SK-N-SH treated with all-trans-retinoic acid at 6 μM for 48 hours (cell line): ENCODE data around the gene ATG16L1.

Experiments
- ATAC-seq: fragments of 200-7000 bp; cut with Tn5 transposase; 3 replicates; pipeline ENCODE4 v1.9.1; 2020; ENCODE audit warnings: mild to moderate bottlenecking, moderate library complexity
- ARNTL ChIP-seq: fragments of 450-650 bp; formaldehyde crosslinking; IDR thresholded peaks from 2 replicates; pipeline ENCODE4 v1.5.0; 2020; ENCODE audit warnings: low read depth, mild to moderate bottlenecking, moderate library complexity, borderline replicate concordance
- BACH2 ChIP-seq: fragments of 250-450 bp; sonication (Bioruptor Pico); IDR thresholded peaks from 2 replicates; pipeline ENCODE4 v1.9.0; 2021; ENCODE audit warnings: mild to moderate bottlenecking, borderline replicate concordance
- CSDC2 ChIP-seq: fragments of 250-450 bp; sonication (Bioruptor Pico); IDR thresholded peaks from 2 replicates; pipeline ENCODE4 v1.5.0; 2020; ENCODE audit warnings: mild to moderate bottlenecking, moderate library complexity
- CSRNP3 ChIP-seq: fragments of 250-450 bp; sonication (Bioruptor Pico); IDR thresholded peaks from 2 replicates; pipeline ENCODE4 v1.5.1; 2021; ENCODE audit warnings: mild to moderate bottlenecking, moderate library complexity
- GLIS3 ChIP-seq: fragments of 250-450 bp; sonication (Bioruptor Pico); IDR thresholded peaks from 2 replicates; pipeline ENCODE4 v1.5.0; 2020; ENCODE audit warnings: mild to moderate bottlenecking, moderate library complexity
- OSR1 ChIP-seq: fragments of 250-450 bp; sonication (Bioruptor Pico); IDR thresholded peaks from 2 replicates; pipeline ENCODE4 v1.8.0; 2022; ENCODE audit warnings: moderate library complexity, mild to moderate bottlenecking, inconsistent platforms
- POU6F1 ChIP-seq: fragments of 250-450 bp; sonication (Bioruptor Pico); IDR thresholded peaks from 2 replicates; pipeline ENCODE4 v1.8.0; 2021; ENCODE audit warnings: low read depth, mild to moderate bottlenecking, moderate library complexity, borderline replicate concordance
- PPARA ChIP-seq: fragments of 250-450 bp; sonication (Bioruptor Pico); IDR thresholded peaks from 2 replicates; pipeline ENCODE4 v1.5.0; 2020; ENCODE audit warnings: mild to moderate bottlenecking, borderline replicate concordance
- SNAI2 ChIP-seq: fragments of 250-450 bp; sonication (Bioruptor Pico); IDR thresholded peaks from 2 replicates; pipeline ENCODE4 v1.5.0; 2020; ENCODE audit warnings: mild to moderate bottlenecking, moderate library complexity
- TCF4 ChIP-seq: fragments of 250-450 bp; sonication (Bioruptor Pico); IDR thresholded peaks from 2 replicates; pipeline ENCODE4 v1.8.0; 2021; ENCODE audit warnings: mild to moderate bottlenecking, moderate library complexity, borderline replicate concordance
- TSHZ2 ChIP-seq: fragments of 250-450 bp; sonication (Bioruptor Pico); IDR thresholded peaks from 2 replicates; pipeline ENCODE4 v1.5.0; 2020; ENCODE audit warnings: mild to moderate bottlenecking, moderate library complexity
- ZC3H10 ChIP-seq: fragments of 250-450 bp; sonication (Bioruptor Pico); IDR thresholded peaks from 2 replicates; pipeline ENCODE4 v1.5.1; 2021; ENCODE audit warnings: mild to moderate bottlenecking, moderate library complexity
- ZFP3 ChIP-seq: fragments of 250-450 bp; sonication (Bioruptor Pico); IDR thresholded peaks from 2 replicates; pipeline ENCODE4 v1.5.0; 2020; ENCODE audit warnings: mild to moderate bottlenecking, moderate library complexity
- ZFP30 ChIP-seq: fragments of 450-650 bp; formaldehyde crosslinking; IDR thresholded peaks from 2 replicates; pipeline ENCODE4 v1.5.0; 2022; ENCODE audit warnings: mild to moderate bottlenecking, moderate library complexity
- ZNF565 ChIP-seq: fragments of 450-650 bp; formaldehyde crosslinking; conservative IDR thresholded peaks from 2 replicates; pipeline ENCODE4 v1.5.0; 2020; ENCODE audit warnings: low read depth, mild to moderate bottlenecking, moderate library complexity
- ZNF70 ChIP-seq: fragments of 450-650 bp; formaldehyde crosslinking; IDR thresholded peaks from 2 replicates; pipeline ENCODE4 v1.5.0; 2020; ENCODE audit warnings: mild to moderate bottlenecking, moderate library complexity
- ZNF8 ChIP-seq: fragments of 450-650 bp; formaldehyde crosslinking; IDR thresholded peaks from 2 replicates; pipeline ENCODE4 v1.5.0; 2020; ENCODE audit warnings: mild to moderate bottlenecking, moderate library complexity
- TF ChIP-seq, protein P1 (sequence below): fragments of 250-450 bp; sonication (Bioruptor Pico); IDR thresholded peaks from 2 replicates; pipeline ENCODE4 v1.5.1; 2020; ENCODE audit warnings: low read depth, mild to moderate bottlenecking, moderate library complexity
- TF ChIP-seq, protein P2 (sequence below): fragments of 250-450 bp; sonication (Bioruptor Pico); IDR thresholded peaks from 2 replicates; pipeline ENCODE4 v1.8.0; 2020; ENCODE audit warnings: mild to moderate bottlenecking, moderate library complexity, borderline replicate concordance

The ATG16L1 gene

DNA sequence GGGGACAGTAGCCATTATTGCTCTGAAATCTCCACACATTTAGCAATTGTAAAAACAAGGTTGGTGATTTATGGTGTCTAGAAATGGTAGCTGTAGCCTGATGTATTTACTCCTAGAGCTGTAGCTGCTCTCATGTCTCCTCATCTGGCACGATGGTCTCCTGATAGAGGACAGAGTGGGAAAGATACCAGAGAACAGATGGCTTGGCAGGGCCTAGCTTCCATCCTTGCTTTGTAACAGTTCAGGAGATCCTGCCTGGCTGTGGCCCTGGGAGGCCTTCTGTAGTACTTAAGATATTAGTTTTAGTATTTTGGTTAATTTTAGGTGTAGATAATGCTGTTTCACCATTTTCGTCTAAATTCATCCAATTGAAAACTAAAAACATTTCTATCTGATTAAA lies 6.7 kb downstream of the ATG16L1 start:
- no peak for ATAC-seq
- TF ChIP-seq TSHZ2 (CRISPR knock-in tag) (no peak), ZC3H10 (CRISPR knock-in tag) (no peak)

DNA sequence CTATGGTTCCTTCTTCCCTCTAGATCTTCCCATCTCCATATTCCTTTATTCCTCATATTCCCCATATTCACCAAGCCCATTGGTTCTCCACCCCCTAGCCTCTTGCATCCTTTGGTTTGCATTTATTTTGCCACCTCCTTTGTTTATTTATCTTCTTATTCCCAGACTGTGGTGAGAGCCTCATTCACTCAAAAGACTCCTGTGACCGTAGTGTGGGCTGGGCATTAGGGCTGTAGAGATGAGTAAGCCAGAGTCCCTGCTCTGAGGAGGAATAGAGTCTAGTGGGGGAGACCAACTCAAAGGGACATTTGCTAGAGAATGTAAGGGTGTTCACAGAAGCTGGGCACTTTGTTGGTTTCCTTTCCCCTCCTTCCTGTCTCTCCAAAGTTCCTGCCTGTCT lies 8.3 kb downstream of the ATG16L1 start:
- no peak for TF ChIP-seq ZNF8 (CRISPR knock-in tag)
- no peak for TF ChIP-seq OSR1 (CRISPR knock-in tag)
- TF ChIP-seq POU6F1 (CRISPR knock-in tag) = no peak
- TF ChIP-seq TSHZ2 (CRISPR knock-in tag) = no peak
- TF ChIP-seq ARNTL = no peak
- no peak for TF ChIP-seq ZNF70 (CRISPR knock-in tag)
- TF ChIP-seq TCF4 (CRISPR knock-in tag) = no peak
- TF ChIP-seq BACH2 = no peak
- no peak for TF ChIP-seq CSRNP3 (CRISPR knock-in tag)
- no peak for TF ChIP-seq CSDC2 (CRISPR knock-in tag)
- TF ChIP-seq SNAI2 = no peak
- no peak for TF ChIP-seq GLIS3
- TF ChIP-seq ZNF565 (CRISPR knock-in tag) = no peak
- TF ChIP-seq, protein P1, sequence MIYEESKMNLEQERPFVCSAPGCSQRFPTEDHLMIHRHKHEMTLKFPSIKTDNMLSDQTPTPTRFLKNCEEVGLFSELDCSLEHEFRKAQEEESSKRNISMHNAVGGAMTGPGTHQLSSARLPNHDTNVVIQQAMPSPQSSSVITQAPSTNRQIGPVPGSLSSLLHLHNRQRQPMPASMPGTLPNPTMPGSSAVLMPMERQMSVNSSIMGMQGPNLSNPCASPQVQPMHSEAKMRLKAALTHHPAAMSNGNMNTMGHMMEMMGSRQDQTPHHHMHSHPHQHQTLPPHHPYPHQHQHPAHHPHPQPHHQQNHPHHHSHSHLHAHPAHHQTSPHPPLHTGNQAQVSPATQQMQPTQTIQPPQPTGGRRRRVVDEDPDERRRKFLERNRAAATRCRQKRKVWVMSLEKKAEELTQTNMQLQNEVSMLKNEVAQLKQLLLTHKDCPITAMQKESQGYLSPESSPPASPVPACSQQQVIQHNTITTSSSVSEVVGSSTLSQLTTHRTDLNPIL (CRISPR knock-in tag) = no peak
- no peak for TF ChIP-seq PPARA (CRISPR knock-in tag)
- no peak for ATAC-seq

DNA sequence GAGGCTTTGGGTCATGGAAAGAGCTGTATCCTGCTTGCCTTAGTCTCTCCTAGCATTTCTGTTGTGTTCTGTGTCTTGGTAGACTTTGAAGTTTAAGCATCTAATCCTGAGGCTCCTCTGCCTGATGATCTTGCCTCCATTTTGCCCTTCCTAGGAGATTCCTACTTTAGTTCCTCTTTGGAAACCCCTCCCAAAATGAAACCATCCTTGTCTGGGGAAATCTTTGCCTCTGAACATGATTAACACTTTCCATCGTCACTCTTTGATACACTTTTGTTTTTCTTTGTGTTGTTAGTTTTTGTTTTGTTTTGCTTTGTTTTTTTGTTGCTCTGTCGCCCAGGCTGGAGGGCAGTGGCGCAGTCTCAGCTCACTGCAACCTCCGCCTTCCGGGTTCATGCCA lies 9.2 kb downstream of the ATG16L1 start:
- no peak for ATAC-seq
- no peak for TF ChIP-seq ZFP3 (CRISPR knock-in tag)
- no peak for TF ChIP-seq CSDC2 (CRISPR knock-in tag)
- TF ChIP-seq ZNF8 (CRISPR knock-in tag) = no peak
- TF ChIP-seq ZFP30 (CRISPR knock-in tag) = no peak
- TF ChIP-seq, protein P2, sequence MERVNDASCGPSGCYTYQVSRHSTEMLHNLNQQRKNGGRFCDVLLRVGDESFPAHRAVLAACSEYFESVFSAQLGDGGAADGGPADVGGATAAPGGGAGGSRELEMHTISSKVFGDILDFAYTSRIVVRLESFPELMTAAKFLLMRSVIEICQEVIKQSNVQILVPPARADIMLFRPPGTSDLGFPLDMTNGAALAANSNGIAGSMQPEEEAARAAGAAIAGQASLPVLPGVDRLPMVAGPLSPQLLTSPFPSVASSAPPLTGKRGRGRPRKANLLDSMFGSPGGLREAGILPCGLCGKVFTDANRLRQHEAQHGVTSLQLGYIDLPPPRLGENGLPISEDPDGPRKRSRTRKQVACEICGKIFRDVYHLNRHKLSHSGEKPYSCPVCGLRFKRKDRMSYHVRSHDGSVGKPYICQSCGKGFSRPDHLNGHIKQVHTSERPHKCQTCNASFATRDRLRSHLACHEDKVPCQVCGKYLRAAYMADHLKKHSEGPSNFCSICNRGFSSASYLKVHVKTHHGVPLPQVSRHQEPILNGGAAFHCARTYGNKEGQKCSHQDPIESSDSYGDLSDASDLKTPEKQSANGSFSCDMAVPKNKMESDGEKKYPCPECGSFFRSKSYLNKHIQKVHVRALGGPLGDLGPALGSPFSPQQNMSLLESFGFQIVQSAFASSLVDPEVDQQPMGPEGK (CRISPR knock-in tag) = no peak
